Measurements from ENCODE around the gene MRNIP.

The MRNIP gene

GRCh38 chr5:179820127-179820482, 38.5 kb downstream of the MRNIP start:
- peak in 1 of 2 donors; percentile 20 for DNase-seq

GRCh38 chr5:179819296-179820126, 39.1 kb downstream of the MRNIP start:
- DNase-seq, result peak; percentile 52 to 84

- peak; percentile 96 to 97 for DNase-seq
Observed at GRCh38 chr5:179818746-179819295, 39.8 kb downstream of the MRNIP start.

GRCh38 chr5:179817890-179818745, 40.5 kb downstream of the MRNIP start:
- peak in 1 of 2 donors; percentile 22 for DNase-seq

GRCh38 chr5:179817470-179817840, 41.2 kb downstream of the MRNIP start:
- DNase-seq, result no peak

GRCh38 chr5:179816796-179817469, 41.7 kb downstream of the MRNIP start:
- DNase-seq, result peak in 1 of 2 donors; percentile 11

- DNase-seq, result no peak
Observed at GRCh38 chr5:179816401-179816795, 42.2 kb downstream of the MRNIP start.

GRCh38 chr5:179815491-179816249, 42.9 kb downstream of the MRNIP start:
- DNase-seq, result no peak

- DNase-seq, result no peak
Observed at GRCh38 chr5:179814090-179814489, 44.5 kb downstream of the MRNIP start.

- no peak for DNase-seq
Observed at GRCh38 chr5:179812997-179813607, 45.5 kb downstream of the MRNIP start.

- no peak for DNase-seq
Observed at GRCh38 chr5:179812135-179812825, 46.3 kb downstream of the MRNIP start.

GRCh38 chr5:179806250-179807048, 52.2 kb downstream of the MRNIP start, which contains the start of gene MGAT4B:
Gene MGAT4B (minus strand): TSS chr5:179806866. CDS start chr5:179806583, 283 bp downstream.
- DNase-seq, result peak; percentile 75 to 87

GRCh38 chr5:179805529-179806249, 52.9 kb downstream of the MRNIP start:
- peak; percentile 43 to 56 for DNase-seq

GRCh38 chr5:179805070-179805528, 53.5 kb downstream of the MRNIP start:
- no peak for DNase-seq

GRCh38 chr5:179804555-179804947, 54.1 kb downstream of the MRNIP start:
- DNase-seq, result no peak

- DNase-seq, result peak; percentile 76 to 87
Observed at GRCh38 chr5:179803651-179804554, 54.7 kb downstream of the MRNIP start.

- DNase-seq, result no peak
Observed at GRCh38 chr5:179802950-179803562, 55.6 kb downstream of the MRNIP start.

All from inflammatory macrophage (primary cell).